OCI-LY7 (cell line): Measurements from ENCODE around the gene COQ5. TPM values are rescaled to one million over a fixed set of nuclear protein-coding genes. Genes with fewer than 3 reads are reported as not detected.

Source experiments
- BruUV-seq: library from RNA; stranded (reverse); fragments of 400-500 nt; replicated peaks from 2 replicates; lab custom pipeline; 2021; lab: Mats Ljungman, UMichigan
- CTCF ChIA-PET: fragments of 300-600 bp; sonication (Branson Sonifier 250); formaldehyde crosslinking; loops from one replicate; lab custom pipeline; 2022; ENCODE audit warnings: antibody characterized with exemption; ENCODE audit not compliant: unreplicated experiment; lab: Charles Lee
- POLR2A ChIA-PET: fragments of 300-600 bp; sonication (Branson Sonifier 250); formaldehyde crosslinking; loops from one replicate; lab custom pipeline; 2022; ENCODE audit warnings: antibody characterized with exemption; lab: Charles Lee
- DNase-seq: peaks from one replicate; pipeline ENCODE4 v3.0.0-alpha.2; 2015; ENCODE audit warnings: low spot score
- H2AFZ ChIP-seq: fragments of 200-600 bp; sonication (generic), shearing (Covaris generic); 2 replicates; pipeline ENCODE4 v1.6.1; 2014; ENCODE audit warnings: mild to moderate bottlenecking, antibody characterized with exemption, low read length, moderate library complexity
- H3K27ac ChIP-seq: fragments of 200-600 bp; sonication (generic); 2 replicates; pipeline ENCODE4 v1.5.1; 2014; ENCODE audit warnings: mixed run types, low read depth, mild to moderate bottlenecking, moderate library complexity, low read length, inconsistent platforms; ENCODE audit not compliant: poor library complexity, severe bottlenecking
- H3K36me3 ChIP-seq: fragments of 200-600 bp; sonication (generic); 2 replicates; pipeline ENCODE4 v1.6.1; 2014; ENCODE audit warnings: mild to moderate bottlenecking, antibody characterized with exemption, low read length, moderate library complexity, mixed read lengths; ENCODE audit not compliant: insufficient read depth
- H3K4me1 ChIP-seq: fragments of 200-600 bp; sonication (generic); 2 replicates; pipeline ENCODE4 v1.5.1; 2014; ENCODE audit warnings: mild to moderate bottlenecking, low read length; ENCODE audit not compliant: insufficient read depth, poor library complexity, severe bottlenecking
- H3K4me2 ChIP-seq: fragments of 200-600 bp; sonication (generic); 2 replicates; pipeline ENCODE4 v1.6.1; 2014; ENCODE audit warnings: mild to moderate bottlenecking, low read length
- H3K4me3 ChIP-seq: fragments of 200-600 bp; sonication (generic); 2 replicates; pipeline ENCODE4 v1.5.1; 2014; ENCODE audit warnings: mild to moderate bottlenecking, low read depth, low read length; ENCODE audit not compliant: poor library complexity, severe bottlenecking
- H3K79me2 ChIP-seq: fragments of 200-600 bp; sonication (generic); 2 replicates; pipeline ENCODE4 v1.6.1; 2016; ENCODE audit warnings: low read depth, mild to moderate bottlenecking, low read length, moderate library complexity, mixed read lengths; ENCODE audit not compliant: insufficient read depth
- H3K9me2 ChIP-seq: fragments of 200-600 bp; sonication (generic); 2 replicates; pipeline ENCODE4 v1.6.1; 2016; ENCODE audit warnings: mild to moderate bottlenecking, low read length, mixed read lengths; ENCODE audit not compliant: insufficient read depth
- H3K9me3 ChIP-seq: fragments of 200-600 bp; sonication (generic); 2 replicates; pipeline ENCODE4 v1.6.1; 2014; ENCODE audit warnings: mild to moderate bottlenecking, mixed run types, low read length, mixed read lengths
- H4K20me1 ChIP-seq: fragments of 200-600 bp; sonication (generic); 2 replicates; pipeline ENCODE4 v1.6.1; 2014; ENCODE audit warnings: mild to moderate bottlenecking, antibody characterized with exemption, low read length, moderate library complexity, mixed read lengths; ENCODE audit not compliant: insufficient read depth
- EZH2phosphoT487 ChIP-seq: fragments of 200-600 bp; sonication (generic); IDR thresholded peaks from 2 replicates; pipeline ENCODE4 v1.6.1; 2018; ENCODE audit warnings: low read depth, borderline replicate concordance, mild to moderate bottlenecking, mixed run types, antibody characterized with exemption, low read length, moderate library complexity, mixed read lengths
- intact Hi-C: fragments of 100-400 bp; cut with micrococcal nuclease; formaldehyde crosslinking; loops from one replicate; pipeline ENCODE4 v1.10.0; 2022; ENCODE audit not compliant: unreplicated experiment
- total RNA-seq, 2 experiments: library from RNA; depleted of rRNA in 1 of 2; stranded (reverse); fragments of >200 nt in 1 of 2; shearing (Covaris generic) in 1 of 2; gene quantifications; 2 replicates each; pipeline ENCODE4 v1.2.3, GENCODE V29; 2014 to 2022
- TF ChIP-seq, protein P1 (sequence below): fragments of 200-600 bp; sonication (generic); conservative IDR thresholded peaks from 2 replicates; pipeline ENCODE4 v1.5.1; 2014; ENCODE audit warnings: mild to moderate bottlenecking, antibody characterized with exemption, low read length, moderate library complexity, mixed read lengths

The COQ5 gene
- total RNA-seq, 2 experiments from 2014 or later = 40.9 to 49.5 TPM

DNA sequence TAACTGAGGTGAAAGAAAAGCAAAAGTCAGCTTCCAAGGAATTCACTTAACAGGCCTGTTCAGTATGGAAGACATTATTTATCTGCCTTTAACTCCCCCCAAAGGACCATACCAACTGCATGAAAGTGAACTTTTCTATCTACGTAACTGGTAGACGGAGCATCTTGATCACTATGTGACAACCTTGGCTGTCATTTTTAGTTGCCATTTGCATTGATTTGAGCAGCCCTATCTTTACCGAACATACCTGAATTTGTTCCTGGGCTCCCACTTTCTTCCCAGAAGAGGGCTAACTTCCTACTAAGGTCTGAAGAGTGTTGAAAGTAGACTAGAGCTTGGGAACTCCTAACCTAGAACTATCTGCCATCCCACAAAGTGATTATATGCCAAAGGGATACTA lies 68.8 kb downstream of the COQ5 start:
- Histone ChIP-seq H3K79me2 (peaks cover 23% of the 10 kb centered on the region), H4K20me1 (peaks cover 21% of the 10 kb centered on the region; the same call in 1 of the 2 replicates), H3K36me3 (peaks cover 99% of the 10 kb centered on the region), H3K9me3 (no peaks in the 10 kb centered on the region), H3K27ac (no peak overlapping the region), H3K4me1 (no peaks in the 10 kb centered on the region), H3K4me3 (no peak overlapping the region), H3K9me2 (no peaks in the 10 kb centered on the region), H3K4me2 (no peak overlapping the region), H2AFZ (no peak overlapping the region)
- CTCF ChIA-PET = no interaction called here
- DNase-seq = no peak
- BruUV-seq = no TSS peak
- POLR2A ChIA-PET = interaction anchor here (1.2 kb wide), 1 partner anchor 23 kb away, joined by 9 read pairs; no protein-coding TSS in a partner anchor
- TF ChIP-seq, protein P1, sequence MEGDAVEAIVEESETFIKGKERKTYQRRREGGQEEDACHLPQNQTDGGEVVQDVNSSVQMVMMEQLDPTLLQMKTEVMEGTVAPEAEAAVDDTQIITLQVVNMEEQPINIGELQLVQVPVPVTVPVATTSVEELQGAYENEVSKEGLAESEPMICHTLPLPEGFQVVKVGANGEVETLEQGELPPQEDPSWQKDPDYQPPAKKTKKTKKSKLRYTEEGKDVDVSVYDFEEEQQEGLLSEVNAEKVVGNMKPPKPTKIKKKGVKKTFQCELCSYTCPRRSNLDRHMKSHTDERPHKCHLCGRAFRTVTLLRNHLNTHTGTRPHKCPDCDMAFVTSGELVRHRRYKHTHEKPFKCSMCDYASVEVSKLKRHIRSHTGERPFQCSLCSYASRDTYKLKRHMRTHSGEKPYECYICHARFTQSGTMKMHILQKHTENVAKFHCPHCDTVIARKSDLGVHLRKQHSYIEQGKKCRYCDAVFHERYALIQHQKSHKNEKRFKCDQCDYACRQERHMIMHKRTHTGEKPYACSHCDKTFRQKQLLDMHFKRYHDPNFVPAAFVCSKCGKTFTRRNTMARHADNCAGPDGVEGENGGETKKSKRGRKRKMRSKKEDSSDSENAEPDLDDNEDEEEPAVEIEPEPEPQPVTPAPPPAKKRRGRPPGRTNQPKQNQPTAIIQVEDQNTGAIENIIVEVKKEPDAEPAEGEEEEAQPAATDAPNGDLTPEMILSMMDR = no peak
- no peak for TF ChIP-seq EZH2phosphoT487
- intact Hi-C loops = no loop called here

GRCh38 chr12:120457133-120457532 lies 71.8 kb downstream of the COQ5 start:
- DNase-seq = peak; percentile 48
- peaks cover 94% of the 10 kb centered on the region for H3K36me3 ChIP-seq
- peaks cover 3% of the 10 kb centered on the region; the same call in 1 of the 2 replicates for H4K20me1 ChIP-seq
- BruUV-seq = no TSS peak
- ChIA-PET CTCF (interaction anchor here (0.8 kb wide), 1 partner anchor 11 kb away, joined by 3 read pairs; the partner anchor contains the start of genes GATC and TRIAP1), POLR2A (interaction anchor here (2.1 kb wide), 1 partner anchor 12 kb away, joined by 6 read pairs; no protein-coding TSS in a partner anchor)
- H3K4me3 ChIP-seq = no peak overlapping the region
- no peak overlapping the region for H3K27ac ChIP-seq
- no peaks in the 10 kb centered on the region for H3K4me1 ChIP-seq
- H2AFZ ChIP-seq = no peak overlapping the region
- no peak overlapping the region for H3K4me2 ChIP-seq
- H3K9me3 ChIP-seq = no peaks in the 10 kb centered on the region
- intact Hi-C loops = no loop called here
- no peak for TF ChIP-seq EZH2phosphoT487
- TF ChIP-seq, protein P1 = peak; percentile 74
- H3K79me2 ChIP-seq = peaks cover 2% of the 10 kb centered on the region; the same call in 1 of the 2 replicates
- H3K9me2 ChIP-seq = no peaks in the 10 kb centered on the region

DNA sequence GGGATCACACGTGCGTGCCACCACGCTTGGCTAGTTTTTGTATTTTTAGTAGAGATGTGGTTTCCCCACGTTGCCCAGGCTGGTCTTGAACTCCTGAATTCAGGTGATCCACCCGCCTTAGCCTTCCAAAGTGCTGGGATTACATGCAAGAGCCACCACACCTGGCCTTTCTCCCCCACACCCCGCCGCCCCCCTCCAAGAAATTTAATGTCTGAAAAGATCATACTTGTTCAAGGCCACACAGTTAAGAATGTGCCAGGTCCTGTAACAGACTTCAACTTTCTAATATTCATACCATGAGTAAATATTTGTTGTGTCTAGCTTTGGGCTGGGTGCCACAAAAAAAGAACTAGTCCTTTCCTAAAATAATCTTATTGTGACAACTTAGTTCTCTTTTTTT lies 73.7 kb downstream of the COQ5 start:
- Histone ChIP-seq H4K20me1 (no peaks in the 10 kb centered on the region), H3K9me3 (no peaks in the 10 kb centered on the region), H3K4me1 (no peaks in the 10 kb centered on the region), H2AFZ (no peak overlapping the region), H3K4me3 (no peak overlapping the region), H3K4me2 (no peak overlapping the region), H3K79me2 (peaks cover 5% of the 10 kb centered on the region; the same call in 1 of the 2 replicates), H3K36me3 (peaks cover 84% of the 10 kb centered on the region), H3K9me2 (no peaks in the 10 kb centered on the region), H3K27ac (no peak overlapping the region)
- POLR2A ChIA-PET = interaction anchor here (0.6 to 2.1 kb wide), 3 partner anchors 11 to 1023 kb away, joined by 3 to 8 read pairs (median 6); no protein-coding TSS in a partner anchor
- BruUV-seq = no TSS peak
- CTCF ChIA-PET = no interaction called here
- intact Hi-C loops = no loop called here
- no peak for TF ChIP-seq EZH2phosphoT487
- TF ChIP-seq, protein P1 = no peak
- no peak for DNase-seq
